HCT116 (cell line): ENCODE measurements around the gene MED25. TPM values are rescaled to one million over a fixed set of nuclear protein-coding genes. Genes with fewer than 3 reads are reported as not detected.

Experiments
- ATAC-seq: fragments of 200-7000 bp; cut with Tn5 transposase; 2 replicates; pipeline ENCODE4 v1.9.1; 2020; ENCODE audit warnings: mild to moderate bottlenecking, moderate library complexity
- BruUV-seq: library from RNA; stranded (reverse); fragments of 400-500 nt; replicated peaks from 2 replicates; lab custom pipeline; 2021; lab: Mats Ljungman, UMichigan
- CTCF ChIA-PET: fragments of 300-600 bp; sonication (Branson Sonifier 250); formaldehyde crosslinking; loops from one replicate; lab custom pipeline; 2021; ENCODE audit warnings: antibody characterized with exemption; lab: Charles Lee
- POLR2A ChIA-PET: fragments of 300-600, 350-600 bp; sonication (Branson Sonifier 250); formaldehyde crosslinking; loops from one replicate; lab custom pipeline; 2021; ENCODE audit warnings: antibody characterized with exemption; lab: Charles Lee
- RAD21 ChIA-PET, 2 experiments: fragments of 300-600 bp; sonication (Branson Sonifier 250); formaldehyde crosslinking; loops; one replicate each; lab custom pipeline; 2023; ENCODE audit warnings: low total read pairs in 2 of 2; ENCODE audit not compliant: uncharacterized antibody in 2 of 2, unreplicated experiment in 2 of 2, low non-redundant PET in 1 of 2; lab: Charles Lee
- DNase-seq: peaks from one replicate; pipeline ENCODE4 v3.0.0-alpha.2; 2010; ENCODE audit warnings: low read depth, low spot score
- H2AFZ ChIP-seq: fragments of 200-600 bp; shearing (Covaris generic), sonication (generic); 2 replicates; pipeline ENCODE4 v1.6.1; 2017; ENCODE audit warnings: low read depth, mixed run types, mixed read lengths, antibody characterized with exemption, low read length; ENCODE audit not compliant: poor library complexity, severe bottlenecking
- H3K27ac ChIP-seq: 2 replicates; pipeline ENCODE4 v1.5.1; 2012; ENCODE audit warnings: low read depth, low read length
- H3K27me3 ChIP-seq: fragments of 200-600 bp; sonication (generic); 2 replicates; pipeline ENCODE4 v1.6.1; 2016; ENCODE audit warnings: mixed run types, low read length, mixed read lengths; ENCODE audit not compliant: insufficient read depth
- H3K36me3 ChIP-seq, 2 experiments: fragments of 200-500 bp in 1 of 2; fragments of 200-600 bp in 1 of 2; sonication (Bioruptor generic) in 1 of 2; sonication (generic) in 1 of 2; 2 replicates each; pipeline versions ENCODE4 v1.5.1 to v1.6.1; 2014 to 2016; ENCODE audit warnings: low read length in 2 of 2, inconsistent platforms in 1 of 2, mixed read lengths in 1 of 2, mixed run types in 1 of 2; ENCODE audit not compliant: insufficient read depth in 2 of 2, control insufficient read depth in 1 of 2
- H3K4me1 ChIP-seq, 2 experiments: fragments of 200-600 bp in 1 of 2; sonication (generic) in 1 of 2; 2 replicates each; pipeline versions ENCODE4 v1.5.1 to v1.6.1; 2012 to 2017; ENCODE audit warnings: low read length in 2 of 2, inconsistent platforms in 1 of 2, mild to moderate bottlenecking in 1 of 2, mixed read lengths in 1 of 2, mixed run types in 1 of 2, moderate library complexity in 1 of 2; ENCODE audit not compliant: insufficient read depth in 2 of 2, control insufficient read depth in 1 of 2
- H3K4me2 ChIP-seq: fragments of 200-600 bp; sonication (generic); 2 replicates; pipeline ENCODE4 v1.6.1; 2017; ENCODE audit warnings: mixed run types, low read length, mixed read lengths
- H3K4me3 ChIP-seq, 2 experiments: fragments of 200-600 bp in 1 of 2; sonication (generic) in 1 of 2; replicated peaks in 1 of 2; 2 replicates each; pipeline ENCODE4 v1.5.1; 2011 to 2016; ENCODE audit warnings: low read length in 2 of 2, control low read depth in 1 of 2, low read depth in 1 of 2, mild to moderate bottlenecking in 1 of 2, mixed read lengths in 1 of 2, mixed run types in 1 of 2
- H3K79me2 ChIP-seq: fragments of 200-600 bp; sonication (generic); 2 replicates; pipeline ENCODE4 v1.6.1; 2017; ENCODE audit warnings: mild to moderate bottlenecking, mixed run types, low read length, moderate library complexity, mixed read lengths; ENCODE audit not compliant: insufficient read depth
- H3K9ac ChIP-seq: fragments of 200-600 bp; sonication (generic); 2 replicates; pipeline ENCODE4 v1.6.1; 2016; ENCODE audit warnings: low read length, mixed read lengths
- H3K9me2 ChIP-seq: fragments of 200-600 bp; sonication (generic), shearing (Covaris generic); 2 replicates; pipeline ENCODE4 v1.6.1; 2017; ENCODE audit warnings: mixed run types, mild to moderate bottlenecking, moderate library complexity; ENCODE audit not compliant: insufficient read depth
- H3K9me3 ChIP-seq, 2 experiments: fragments of 200-500 bp in 1 of 2; fragments of 200-600 bp in 1 of 2; sonication (Bioruptor generic) in 1 of 2; sonication (generic) in 1 of 2; 2 replicates each; pipeline ENCODE4 v1.6.1; 2014 to 2017; ENCODE audit warnings: low read length in 2 of 2, mixed read lengths in 2 of 2, inconsistent platforms in 1 of 2, low read depth in 1 of 2, mild to moderate bottlenecking in 1 of 2, mixed run types in 1 of 2, moderate library complexity in 1 of 2; ENCODE audit not compliant: control insufficient read depth in 1 of 2, insufficient read depth in 1 of 2
- H4K20me1 ChIP-seq: fragments of 200-600 bp; sonication (generic), shearing (Covaris generic); 2 replicates; pipeline ENCODE4 v1.6.1; 2017; ENCODE audit warnings: mixed run types, mild to moderate bottlenecking, moderate library complexity; ENCODE audit not compliant: insufficient read depth
- EZH2phosphoT487 ChIP-seq: fragments of 200-600 bp; IDR thresholded peaks from 2 replicates; pipeline ENCODE4 v1.6.1; 2018; ENCODE audit warnings: antibody characterized with exemption, borderline replicate concordance
- FOSL1 ChIP-seq: IDR thresholded peaks from 2 replicates; pipeline ENCODE4 v1.6.1; 2012; ENCODE audit warnings: low read depth
- JUND ChIP-seq: IDR thresholded peaks from 2 replicates; pipeline ENCODE4 v1.6.1; 2012
- MAX ChIP-seq: IDR thresholded peaks from 2 replicates; pipeline ENCODE4 v1.6.1; 2012
- POLR2A ChIP-seq: IDR thresholded peaks from 2 replicates; pipeline ENCODE4 v1.7.0; 2011; ENCODE audit warnings: borderline replicate concordance; ENCODE audit not compliant: insufficient read depth, insufficient read length; ENCODE audit errors: extremely low read depth
- POLR2AphosphoS5 ChIP-seq: IDR thresholded peaks from 2 replicates; pipeline ENCODE4 v1.6.1; 2011; ENCODE audit warnings: mild to moderate bottlenecking, low read depth, low read length, moderate library complexity
- RAD21 ChIP-seq: IDR thresholded peaks from 2 replicates; pipeline ENCODE4 v1.6.1; 2012; ENCODE audit warnings: low read depth, mild to moderate bottlenecking
- SIN3A ChIP-seq: IDR thresholded peaks from 2 replicates; pipeline ENCODE4 v1.6.1; 2012; ENCODE audit warnings: low read depth
- YY1 ChIP-seq: IDR thresholded peaks from 2 replicates; pipeline ENCODE4 v1.6.1; 2011; ENCODE audit warnings: low read length, low read depth, moderate library complexity, mild to moderate bottlenecking; ENCODE audit not compliant: insufficient replicate concordance; ENCODE audit errors: extremely low read depth
- ZBTB33 ChIP-seq: IDR thresholded peaks from 2 replicates; pipeline ENCODE4 v1.6.1; 2011; ENCODE audit warnings: mild to moderate bottlenecking, low read length, moderate library complexity; ENCODE audit not compliant: insufficient replicate concordance; ENCODE audit errors: extremely low read depth
- ZNF274 ChIP-seq: fragments of 200-500 bp; sonication (Bioruptor generic); IDR thresholded peaks from 2 replicates; pipeline ENCODE4 v1.6.1; 2014; ENCODE audit warnings: mild to moderate bottlenecking, low read depth, low read length, inconsistent platforms
- intact Hi-C: fragments of 100-400 bp; cut with micrococcal nuclease; formaldehyde crosslinking; loops from 2 replicates; pipeline ENCODE4 v1.10.0; 2022
- total RNA-seq: library from RNA; stranded (reverse); gene quantifications from one replicate; pipeline ENCODE4 v1.2.1, GENCODE V29; 2021; ENCODE audit not compliant: unreplicated experiment
- TF ChIP-seq, protein P1 (sequence below), 3 experiments: fragments of 200-600 bp in 1 of 3; sonication (generic) in 1 of 3; IDR thresholded peaks in 2 of 3; conservative IDR thresholded peaks in 1 of 3; 2 replicates each; pipeline ENCODE4 v1.5.1; 2012 to 2017; ENCODE audit warnings: low read depth in 2 of 3, low read length in 2 of 3, antibody characterized with exemption in 1 of 3, borderline replicate concordance in 1 of 3, control low read depth in 1 of 3, mild to moderate bottlenecking in 1 of 3, mixed read lengths in 1 of 3, mixed run types in 1 of 3, moderate library complexity in 1 of 3; ENCODE audit not compliant: insufficient read depth in 1 of 3

The MED25 gene
- total RNA-seq, 1 experiment from 2014 or later = 77.7 TPM

GRCh38 chr19:49780861-49781260, 37.2 kb upstream of the MED25 start:
- RAD21 ChIA-PET = no interaction called here
- intact Hi-C loops = no loop called here
- H3K27ac ChIP-seq = no peak overlapping the region
- ATAC-seq (0 out of 2 replicates have a peak, but pooled peaks have one; percentile 20), DNase-seq (no peak)
- H3K79me2 ChIP-seq = no peaks in the 10 kb centered on the region; the same call in 1 of the 2 replicates
- no peak overlapping the region for H3K4me3 ChIP-seq
- no peaks in the 10 kb centered on the region for H3K9me2 ChIP-seq
- H3K9me3 ChIP-seq = no peaks in the 10 kb centered on the region
- BruUV-seq = no TSS peak
- no peak overlapping the region for H3K9ac ChIP-seq
- no peaks in the 10 kb centered on the region for H3K27me3 ChIP-seq
- peaks cover 2 to 10% of the 10 kb centered on the region in 2 experiments; a peak in 2 of 4 replicates for H3K36me3 ChIP-seq
- H4K20me1 ChIP-seq = no peaks in the 10 kb centered on the region
- CTCF ChIA-PET = no interaction called here
- H3K4me2 ChIP-seq = no peak overlapping the region
- TF ChIP-seq JUND (no peak), YY1 (no peak), POLR2A (no peak), POLR2AphosphoS5 (no peak)
- TF ChIP-seq, protein P1, sequence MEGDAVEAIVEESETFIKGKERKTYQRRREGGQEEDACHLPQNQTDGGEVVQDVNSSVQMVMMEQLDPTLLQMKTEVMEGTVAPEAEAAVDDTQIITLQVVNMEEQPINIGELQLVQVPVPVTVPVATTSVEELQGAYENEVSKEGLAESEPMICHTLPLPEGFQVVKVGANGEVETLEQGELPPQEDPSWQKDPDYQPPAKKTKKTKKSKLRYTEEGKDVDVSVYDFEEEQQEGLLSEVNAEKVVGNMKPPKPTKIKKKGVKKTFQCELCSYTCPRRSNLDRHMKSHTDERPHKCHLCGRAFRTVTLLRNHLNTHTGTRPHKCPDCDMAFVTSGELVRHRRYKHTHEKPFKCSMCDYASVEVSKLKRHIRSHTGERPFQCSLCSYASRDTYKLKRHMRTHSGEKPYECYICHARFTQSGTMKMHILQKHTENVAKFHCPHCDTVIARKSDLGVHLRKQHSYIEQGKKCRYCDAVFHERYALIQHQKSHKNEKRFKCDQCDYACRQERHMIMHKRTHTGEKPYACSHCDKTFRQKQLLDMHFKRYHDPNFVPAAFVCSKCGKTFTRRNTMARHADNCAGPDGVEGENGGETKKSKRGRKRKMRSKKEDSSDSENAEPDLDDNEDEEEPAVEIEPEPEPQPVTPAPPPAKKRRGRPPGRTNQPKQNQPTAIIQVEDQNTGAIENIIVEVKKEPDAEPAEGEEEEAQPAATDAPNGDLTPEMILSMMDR (IDR thresholded peaks at IDR 0.05 in 2 of 3, conservative IDR thresholded peaks at IDR 0.05 in 1 of 3; ENCODE audit: borderline replicate concordance in 1 of 3, insufficient read depth in 1 of 3, low read depth in 2 of 3, low read length in 2 of 3) = no peak
- POLR2A ChIA-PET = no interaction called here
- H2AFZ ChIP-seq = no peak overlapping the region
- H3K4me1 ChIP-seq = peaks cover under 1 to 9% of the 10 kb centered on the region in 2 experiments

DNA sequence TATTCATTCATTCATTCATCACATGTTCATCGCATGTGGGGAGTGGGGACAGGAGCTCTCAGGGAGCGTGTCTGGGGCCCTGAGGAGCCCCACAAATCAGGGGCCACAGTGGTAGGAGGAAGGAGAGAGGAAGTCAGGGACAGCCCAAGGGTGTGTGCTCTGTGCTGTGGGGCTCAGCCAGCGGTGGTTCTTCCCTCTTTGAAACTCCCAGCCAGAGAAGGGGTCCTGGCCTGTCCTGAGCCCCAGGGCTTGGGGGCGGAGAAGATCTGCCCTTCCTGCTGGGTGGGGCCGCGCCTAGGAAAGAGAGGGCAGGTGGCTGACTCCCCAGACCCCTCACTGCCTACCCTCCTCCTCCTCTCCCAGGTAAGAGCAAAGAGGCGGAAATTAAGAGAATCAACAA, 36.7 kb upstream of the MED25 start:
- H3K27ac ChIP-seq = no peak overlapping the region

More for the DNA sequence above, 36.7 kb upstream of the MED25 start:
- no peak overlapping the region for H3K4me3 ChIP-seq
- DNase-seq (no peak), ATAC-seq (0 out of 2 replicates have a peak, but pooled peaks have one; percentile 9)
- no peaks in the 10 kb centered on the region for H3K79me2 ChIP-seq
- peaks cover 2 to 10% of the 10 kb centered on the region in 2 experiments; a peak in 2 of 4 replicates for H3K36me3 ChIP-seq
- H3K4me1 ChIP-seq = peaks cover 6 to 14% of the 10 kb centered on the region in 2 experiments
- no peaks in the 10 kb centered on the region for H3K9me2 ChIP-seq
- ChIA-PET POLR2A (no interaction called here), RAD21 (no interaction called here), CTCF (no interaction called here)
- intact Hi-C loops = no loop called here
- H2AFZ ChIP-seq = no peak overlapping the region
- TF ChIP-seq ZNF274 = no peak
- TF ChIP-seq, protein P1 (IDR thresholded peaks at IDR 0.05 in 2 of 3, conservative IDR thresholded peaks at IDR 0.05 in 1 of 3; ENCODE audit: borderline replicate concordance in 1 of 3, insufficient read depth in 1 of 3, low read depth in 2 of 3, low read length in 2 of 3) = no peak
- TF ChIP-seq FOSL1 = no peak
- no peak for TF ChIP-seq SIN3A
- no peak for TF ChIP-seq MAX
- TF ChIP-seq ZBTB33 = no peak
- no peak for TF ChIP-seq RAD21
- TF ChIP-seq EZH2phosphoT487 = no peak
- no peak overlapping the region for H3K4me2 ChIP-seq
- no peak overlapping the region for H3K9ac ChIP-seq
- H3K9me3 ChIP-seq = no peaks in the 10 kb centered on the region
- H3K27me3 ChIP-seq = no peaks in the 10 kb centered on the region
- H4K20me1 ChIP-seq = no peaks in the 10 kb centered on the region
- no TSS peak for BruUV-seq
